ENCODE data around the gene FAM9C. TPM values are rescaled to one million over a fixed set of nuclear protein-coding genes. Genes with fewer than 3 reads are reported as not detected.

The FAM9C gene
- total RNA-seq: under 1 TPM in 2 of 4 donors, not detected in 2; 0.17 to 0.22 TPM

- TF ChIP-seq, protein P1, sequence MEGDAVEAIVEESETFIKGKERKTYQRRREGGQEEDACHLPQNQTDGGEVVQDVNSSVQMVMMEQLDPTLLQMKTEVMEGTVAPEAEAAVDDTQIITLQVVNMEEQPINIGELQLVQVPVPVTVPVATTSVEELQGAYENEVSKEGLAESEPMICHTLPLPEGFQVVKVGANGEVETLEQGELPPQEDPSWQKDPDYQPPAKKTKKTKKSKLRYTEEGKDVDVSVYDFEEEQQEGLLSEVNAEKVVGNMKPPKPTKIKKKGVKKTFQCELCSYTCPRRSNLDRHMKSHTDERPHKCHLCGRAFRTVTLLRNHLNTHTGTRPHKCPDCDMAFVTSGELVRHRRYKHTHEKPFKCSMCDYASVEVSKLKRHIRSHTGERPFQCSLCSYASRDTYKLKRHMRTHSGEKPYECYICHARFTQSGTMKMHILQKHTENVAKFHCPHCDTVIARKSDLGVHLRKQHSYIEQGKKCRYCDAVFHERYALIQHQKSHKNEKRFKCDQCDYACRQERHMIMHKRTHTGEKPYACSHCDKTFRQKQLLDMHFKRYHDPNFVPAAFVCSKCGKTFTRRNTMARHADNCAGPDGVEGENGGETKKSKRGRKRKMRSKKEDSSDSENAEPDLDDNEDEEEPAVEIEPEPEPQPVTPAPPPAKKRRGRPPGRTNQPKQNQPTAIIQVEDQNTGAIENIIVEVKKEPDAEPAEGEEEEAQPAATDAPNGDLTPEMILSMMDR (IDR thresholded peaks at IDR 0.05; ENCODE audit: low read depth): no peak
Measured at GRCh38 chrX:13044441-13044840, at the start of gene FAM9C. FAM9C (minus strand) TSS chrX:13044620; CDS start chrX:13043789, 831 bp downstream.

GRCh38 chrX:13093529-13094140 is 49.2 kb upstream of the FAM9C start:
- TF ChIP-seq, protein P1 (IDR thresholded peaks at IDR 0.05; ENCODE audit: low read depth): no peak

GRCh38 chrX:13092455-13092941 is 48.1 kb upstream of the FAM9C start:
- TF ChIP-seq, protein P1 (IDR thresholded peaks at IDR 0.05; ENCODE audit: low read depth): no peak

DNA sequence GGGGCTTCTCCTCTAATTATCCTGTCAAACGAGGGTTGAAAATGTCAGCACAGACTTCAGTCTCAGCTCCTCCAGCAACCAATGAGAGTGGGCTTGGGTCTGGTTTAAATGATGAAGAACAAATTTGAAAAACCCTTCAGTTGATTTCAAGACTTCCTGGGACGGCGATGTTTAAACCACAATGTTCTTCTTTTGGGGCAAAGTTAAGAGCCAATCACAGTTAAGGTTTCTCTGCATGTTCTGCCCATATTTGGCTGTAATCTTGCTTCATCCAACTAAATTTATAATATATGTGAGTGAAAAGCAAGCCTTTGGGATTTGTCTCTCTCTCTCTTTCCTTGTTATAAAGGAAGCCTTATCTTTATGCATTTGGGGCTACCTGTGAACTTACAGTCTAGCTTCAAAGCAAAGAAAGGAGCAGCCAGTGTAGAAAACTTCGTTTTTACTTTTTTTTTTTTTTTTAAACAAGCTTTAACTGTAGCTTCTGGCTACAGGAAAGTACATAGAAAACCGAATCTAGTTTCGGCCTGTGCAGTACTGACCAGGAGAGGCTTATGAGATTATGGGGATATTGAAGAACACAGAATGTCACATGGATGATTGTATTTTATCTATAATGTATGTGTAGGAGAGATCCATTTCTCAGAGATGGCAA is 46.8 kb upstream of the FAM9C start:
- TF ChIP-seq, protein P1 (IDR thresholded peaks at IDR 0.05; ENCODE audit: low read depth): no peak

DNA sequence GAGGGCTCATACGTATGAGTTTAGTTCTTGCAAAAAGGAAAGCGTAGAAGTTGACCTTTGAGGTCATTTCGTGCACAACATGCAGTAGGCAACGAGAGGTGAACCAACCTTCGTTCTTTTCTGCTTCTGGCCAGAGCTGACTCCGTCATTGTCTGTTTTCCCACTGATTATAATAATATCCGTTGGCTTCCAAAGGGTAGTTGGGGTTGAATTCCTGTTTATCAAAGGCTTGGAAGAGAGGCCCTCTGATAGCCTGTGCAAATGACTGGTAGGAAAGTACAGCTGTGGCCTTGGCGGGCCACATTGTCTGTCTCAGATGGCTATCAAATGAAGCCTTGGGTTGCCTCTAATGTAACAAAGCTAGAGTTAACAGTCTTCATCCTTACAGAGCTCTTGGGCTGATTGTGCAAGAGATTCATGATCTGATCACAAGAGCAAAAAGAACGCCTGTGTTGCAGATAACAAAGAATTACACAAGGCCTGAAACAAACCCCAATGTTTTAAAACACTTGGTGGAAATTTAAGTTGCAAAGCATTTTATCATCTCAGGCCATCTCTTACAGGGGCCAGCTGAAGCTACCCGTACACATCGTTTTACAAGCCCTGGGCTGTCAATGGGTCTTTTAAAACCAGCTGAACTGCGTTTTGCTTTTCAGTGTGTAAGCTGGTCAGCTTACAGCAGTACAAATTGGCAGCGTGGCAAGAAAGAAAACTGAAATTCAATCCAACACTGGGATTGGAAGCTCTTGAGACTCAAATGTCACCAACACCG is 46.1 kb upstream of the FAM9C start:
- TF ChIP-seq, protein P1 (IDR thresholded peaks at IDR 0.05; ENCODE audit: low read depth): no peak

- TF ChIP-seq, protein P1 (IDR thresholded peaks at IDR 0.05; ENCODE audit: low read depth): no peak
Measured at GRCh38 chrX:13090027-13090338, 45.6 kb upstream of the FAM9C start.

GRCh38 chrX:13088156-13088487 is 43.7 kb upstream of the FAM9C start:
- TF ChIP-seq, protein P1 (IDR thresholded peaks at IDR 0.05; ENCODE audit: low read depth): no peak
